Measurements from ENCODE around the gene GPATCH1. TPM values are rescaled to one million over a fixed set of nuclear protein-coding genes. Genes with fewer than 3 reads are reported as not detected.

Gene GPATCH1
- total and polyA plus RNA-seq, 9 of the 15 experiments (the other 6 are each of a cell fraction or from before 2014, with no cell fraction given): 3.7 to 9.7 (median 7.7) TPM

- FAIRE-seq: no peak
- BruUV-seq (replicated peaks): no TSS peak
- ChIA-PET CTCF (ENCODE audit: low intra/inter-chr PET ratio) (interaction anchor here (0.5 kb wide), 1 partner anchor 25 kb away, joined by 4 read pairs; no protein-coding TSS in a partner anchor), POLR2A (interaction anchor here (0.6 to 1.2 kb wide), 2 partner anchors 25 to 68 kb away, joined by 3 to 4 read pairs; no protein-coding TSS in a partner anchor)
- Histone ChIP-seq H3K36me3 (ENCODE audit: control insufficient read depth, insufficient read depth, low read length) (peaks cover 54% of the 10 kb centered on the region), H3K4me1 (replicated peaks in 1 of 2; ENCODE audit: control insufficient read depth in 2 of 2, insufficient read depth in 2 of 2, low read length in 2 of 2) (peaks cover 8 to 12% of the 10 kb centered on the region in 2 experiments; a peak in 3 of 5 replicates), H3K27ac (ENCODE audit: extremely low read depth, low read depth, low read length) (no peak overlapping the region), H3K9ac (ENCODE audit: insufficient read depth in 1 of 2, low read depth in 2 of 2, low read length in 2 of 2) (no peak overlapping the region), H3K4me2 (ENCODE audit: insufficient read depth, low read length) (no peak overlapping the region), H2AFZ (ENCODE audit: low read depth, low read length) (no peak overlapping the region), H3K79me2 (ENCODE audit: control insufficient read depth, insufficient read depth, low read length) (no peaks in the 10 kb centered on the region), H3K9me1 (ENCODE audit: control insufficient read depth, insufficient read depth, low read length) (peaks cover 8% of the 10 kb centered on the region), H3K9me3 (replicated peaks; ENCODE audit: control insufficient read depth, insufficient read depth, low read depth, low read length) (no peaks in the 10 kb centered on the region), H3K27me3 (ENCODE audit: control insufficient read depth in 2 of 2, insufficient read depth in 2 of 2, low read length in 2 of 2) (no peaks in the 10 kb centered on the region), H3K4me3 (no peak overlapping the region), H4K20me1 (replicated peaks; ENCODE audit: control insufficient read depth, insufficient read depth, low read length) (0 out of 2 replicates have a peak, but pooled peaks cover 5% of the 10 kb centered on the region)
- no peak for ATAC-seq
- DNase-seq (ENCODE audit: extremely low read depth in 1 of 4, low spot score in 3 of 4): no peak
- in situ Hi-C loops (cut with MboI): no loop called here
- intact Hi-C loops (cut with micrococcal nuclease): no loop called here
- TF ChIP-seq ZNF274 (IDR thresholded peaks at IDR 0.05; ENCODE audit: borderline replicate concordance, low read depth, low read length) (no peak), ATF3 (IDR thresholded peaks at IDR 0.05) (peak; percentile 67), ATF3 (CRISPR knock-in tag; conservative IDR thresholded peaks at IDR 0.05) (no peak), ATF6 (CRISPR knock-in tag; IDR thresholded peaks at IDR 0.05) (no peak), DMBX1 (CRISPR knock-in tag; IDR thresholded peaks at IDR 0.05; ENCODE audit: borderline replicate concordance) (no peak), ATF7 (IDR thresholded peaks at IDR 0.05) (peak; percentile 76; the same call in 1 of the 2 replicates)
- 68% methylated on average over 3 of the region's 3 CpGs for WGBS (ENCODE audit: insufficient coverage, low coverage, missing lambda C conversion rate)
These were observed 9.2 kb downstream of the GPATCH1 start for GRCh38 chr19:33090179-33090578.

Data from K562 (cell line).